Embryonic facial prominence (tissue), 1 donor: ENCODE results near the gene DCAKD.

Source experiments
- DNase-seq: peaks from one replicate; pipeline ENCODE4 v3.0.0-alpha.2; 2016; ENCODE audit errors: extremely low spot score

Gene DCAKD

DNA sequence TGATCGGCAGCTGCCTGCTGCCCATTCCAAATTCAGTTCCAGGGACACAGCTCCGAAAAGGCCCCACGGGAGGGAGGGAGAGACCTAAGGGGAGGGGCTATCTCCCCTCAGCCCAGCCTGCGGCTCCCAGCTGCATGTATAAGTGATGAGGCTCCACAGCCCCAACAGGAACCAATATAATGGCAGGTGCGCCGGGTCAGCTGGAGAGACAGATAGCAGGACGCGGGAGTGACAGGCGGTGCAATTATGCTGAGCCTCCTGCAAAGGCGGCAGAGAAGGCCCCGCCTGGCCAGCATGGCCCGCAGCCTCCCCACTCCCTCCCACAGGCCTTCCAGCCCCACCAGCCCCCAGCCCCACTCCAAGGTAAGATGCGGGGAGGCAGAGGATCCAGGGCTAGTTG lies 75.2 kb downstream of the DCAKD start:
- no peak for DNase-seq
